NCI-H2081 treated with DMSO at 0.1 percent for 48 hours (cell line): ENCODE data around the gene NCAPD3.
"Not testable (repeated sequence)": the region's sequence is repeated elsewhere in the genome, so short reads cannot be mapped to it uniquely, and the experiment has no call there.

Experiments
- DNase-seq: peaks from one replicate; lab custom pipeline; 2025; lab: John Stamatoyannopoulos, UW

Gene NCAPD3

GRCh38 chr11:134131628-134132244 lies 92.0 kb downstream of the NCAPD3 start:
- no peak for DNase-seq

DNA sequence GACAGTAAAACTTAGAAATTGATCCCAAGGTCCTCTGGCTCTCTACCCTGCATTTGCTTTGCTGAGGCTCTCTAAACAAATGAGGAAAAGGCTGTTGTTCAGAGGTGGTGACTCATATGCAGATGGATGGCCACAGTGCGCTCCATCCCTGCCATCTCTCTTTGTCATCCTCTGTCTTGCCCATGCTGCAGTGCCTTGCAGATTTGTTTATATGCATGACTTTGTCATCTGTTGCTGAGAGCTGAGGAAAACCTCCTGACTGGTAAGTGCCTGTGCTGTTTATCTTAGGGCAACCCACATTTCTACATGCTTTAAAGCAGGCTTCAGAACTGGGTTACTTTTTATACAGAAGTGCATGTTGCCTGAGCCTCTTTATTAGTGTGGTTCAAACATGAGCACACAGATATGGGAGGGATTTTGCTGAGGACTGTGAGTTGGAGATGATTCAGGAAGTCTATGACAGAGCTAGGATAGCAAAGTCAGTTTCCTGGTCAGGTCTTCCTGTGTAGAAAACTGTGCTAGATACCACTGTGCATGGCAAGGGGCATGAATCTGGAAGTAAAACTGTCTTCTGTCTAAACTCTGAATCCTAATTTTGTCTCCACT lies 97.4 kb downstream of the NCAPD3 start:
- DNase-seq = no peak

- no peak for DNase-seq
Measured at GRCh38 chr11:134125507-134125906, 98.3 kb downstream of the NCAPD3 start.

GRCh38 chr11:134124660-134125451 lies 98.9 kb downstream of the NCAPD3 start:
- no peak for DNase-seq

DNA sequence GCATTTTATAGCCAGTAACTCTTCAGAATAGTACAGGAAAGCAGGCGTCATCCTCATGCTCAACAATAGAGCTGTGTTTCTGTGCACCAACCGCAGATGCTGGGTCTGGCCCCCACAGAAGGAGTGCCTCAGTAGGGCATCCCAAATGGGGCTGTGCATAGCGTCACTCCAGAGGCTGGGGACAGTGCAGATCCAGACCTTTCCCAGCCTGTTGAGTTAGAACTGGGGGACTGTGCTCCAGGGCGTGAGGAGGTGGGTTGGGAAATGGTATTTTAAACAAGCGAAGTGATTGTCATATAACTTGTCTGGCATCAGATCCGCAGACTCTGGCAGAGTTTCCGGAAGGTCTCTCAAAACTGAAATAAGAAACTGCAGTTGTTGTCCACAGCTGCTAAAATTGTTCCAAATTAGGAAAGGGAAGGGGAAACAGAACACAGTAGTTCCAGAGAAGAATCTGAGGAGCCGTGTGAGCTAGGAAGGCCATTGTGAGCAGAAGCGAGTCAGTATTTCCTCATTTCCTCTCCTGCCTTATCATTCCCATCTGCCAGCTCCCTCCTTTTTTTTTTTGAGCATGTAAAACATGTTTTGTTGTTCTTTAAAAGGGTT lies 102.7 kb downstream of the NCAPD3 start:
- DNase-seq = no peak

DNA sequence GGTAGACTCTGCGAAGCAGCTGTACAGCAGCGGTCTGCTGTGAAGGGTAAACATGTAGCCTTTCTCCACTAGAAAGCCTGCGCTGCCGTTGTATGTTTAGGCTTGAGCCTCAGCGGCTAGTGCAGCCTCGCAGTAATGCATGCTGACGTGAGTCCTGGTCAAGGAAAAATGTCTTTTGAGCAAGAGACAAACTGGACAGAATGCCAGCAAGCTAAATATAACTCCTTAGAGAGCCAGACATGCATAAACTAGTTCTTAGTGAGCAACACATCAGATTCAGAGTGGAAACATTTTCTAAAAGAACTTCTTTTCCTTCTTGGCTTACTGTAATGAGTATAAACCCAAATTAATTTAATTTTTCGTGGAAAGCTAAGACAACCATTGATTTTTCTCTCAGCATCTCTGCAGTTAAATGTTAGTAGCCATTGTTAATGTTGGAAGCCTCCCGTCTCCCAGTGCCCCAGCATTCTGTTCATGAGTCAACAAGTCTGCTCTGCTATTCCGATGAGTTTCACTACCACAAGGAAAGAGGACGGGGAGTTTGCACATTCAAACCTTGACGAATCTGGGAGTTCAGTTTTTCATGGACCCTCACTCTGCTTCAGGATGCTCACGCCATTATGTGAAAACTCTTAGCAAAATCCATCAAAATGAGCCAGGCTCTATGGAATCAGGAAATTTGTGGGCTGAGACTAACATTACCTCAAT lies 103.5 kb downstream of the NCAPD3 start:
- DNase-seq = no peak

- no peak for DNase-seq
Measured at GRCh38 chr11:134119094-134119493, 104.7 kb downstream of the NCAPD3 start.

GRCh38 chr11:134118006-134118405 lies 105.8 kb downstream of the NCAPD3 start:
- no peak for DNase-seq

- DNase-seq = no peak
Measured at GRCh38 chr11:134116210-134116609, 107.6 kb downstream of the NCAPD3 start.

DNA sequence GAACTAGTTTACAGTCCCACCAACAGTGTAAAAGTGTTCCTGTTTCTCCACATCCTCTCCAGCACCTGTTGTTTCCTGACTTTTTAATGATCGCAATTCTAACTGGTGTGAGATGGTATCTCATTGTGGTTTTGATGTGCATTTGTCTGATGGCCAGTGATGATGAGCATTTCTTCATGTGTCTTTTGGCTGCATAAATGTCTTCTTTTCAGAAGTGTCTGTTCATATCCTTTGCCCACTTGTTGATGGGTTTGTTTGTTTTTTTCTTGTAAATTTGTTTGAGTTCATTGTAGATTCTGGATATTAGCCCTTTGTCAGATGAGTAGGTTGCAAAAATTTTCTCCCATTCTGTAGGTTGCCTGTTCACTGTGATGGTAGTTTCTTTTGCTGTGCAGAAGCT lies 110.0 kb downstream of the NCAPD3 start:
- not testable (repeated sequence) for DNase-seq

GRCh38 chr11:134110252-134110815 lies 113.4 kb downstream of the NCAPD3 start:
- DNase-seq = no peak
